HG03108 (cell line): Measurements from ENCODE around the gene PAX3.

Experiments
- ATAC-seq: cut with Tn5 transposase; IDR thresholded peaks from one replicate; pipeline ENCODE4 v1.9.1; 2021; ENCODE audit warnings: moderate library complexity; ENCODE audit not compliant: unreplicated experiment

Gene PAX3

DNA sequence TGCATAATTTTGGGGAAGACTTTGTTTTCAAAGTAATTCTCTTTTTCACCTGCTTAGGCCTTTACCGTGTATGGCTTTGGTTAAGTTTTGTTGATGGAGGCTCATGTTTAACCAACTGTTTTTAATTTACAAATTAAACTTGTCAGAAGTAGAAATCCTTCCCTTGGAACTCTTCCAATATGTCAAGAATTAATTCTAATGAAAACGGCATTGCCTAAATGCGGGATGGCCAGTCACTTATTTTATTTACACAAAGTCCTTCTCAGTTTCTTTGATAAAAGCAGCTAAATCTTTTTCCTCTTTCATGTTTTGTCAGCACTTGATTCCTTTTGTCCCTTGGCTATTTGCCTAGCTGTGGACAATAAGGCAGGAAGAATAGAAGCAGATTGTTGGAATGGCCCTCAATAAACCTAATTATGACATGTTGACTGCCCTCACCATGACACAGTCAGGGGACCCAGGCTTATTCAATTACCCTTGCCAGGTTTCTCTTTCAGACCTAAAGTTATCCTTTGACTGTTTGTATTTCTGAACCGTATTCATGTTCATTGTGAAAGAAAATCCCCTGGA is 26.3 kb downstream of the PAX3 start:
- no peak for ATAC-seq

DNA sequence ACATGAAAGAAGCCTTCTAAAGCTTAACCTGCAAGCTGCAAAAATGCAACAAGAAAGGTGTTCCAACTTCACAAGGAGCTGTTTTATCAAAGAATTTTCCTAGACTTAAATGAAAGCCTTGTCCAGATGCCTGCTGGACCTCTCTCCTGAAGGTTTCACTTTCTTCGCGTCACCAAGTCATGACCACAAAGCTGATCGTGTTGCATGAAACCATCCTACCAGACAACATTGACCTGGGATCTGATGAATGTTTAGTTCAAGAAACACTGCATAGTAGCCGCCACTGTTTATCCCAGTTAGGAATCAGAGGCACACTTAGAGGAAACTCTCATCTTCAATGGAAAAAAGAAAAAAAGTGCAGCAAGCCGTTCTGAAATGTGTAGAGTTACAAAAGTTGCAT is 26.9 kb downstream of the PAX3 start:
- ATAC-seq = no peak

GRCh38 chr2:222270396-222270795 is 28.4 kb downstream of the PAX3 start:
- no peak for ATAC-seq

DNA sequence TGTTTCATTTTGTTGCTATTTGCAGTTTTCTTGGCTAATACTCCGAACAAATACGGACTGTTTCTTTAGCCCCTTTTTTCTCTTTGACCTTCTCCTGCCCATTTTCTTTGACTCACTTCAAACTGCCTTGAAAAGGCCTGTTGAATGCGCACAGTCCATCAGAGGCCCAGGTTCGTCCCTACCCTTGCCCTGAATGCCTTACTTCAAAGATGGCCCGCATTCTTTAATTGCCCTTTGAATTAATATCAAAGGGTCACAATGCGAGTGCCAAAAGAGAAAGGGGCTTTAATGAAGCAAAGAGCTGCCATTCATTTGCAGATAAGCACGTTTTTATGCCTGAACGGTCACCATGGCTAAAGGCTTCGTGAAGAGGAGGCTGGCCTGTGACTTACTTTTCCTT is 29.7 kb downstream of the PAX3 start:
- no peak for ATAC-seq

- ATAC-seq = no peak
Observed at GRCh38 chr2:222268311-222268990, 30.3 kb downstream of the PAX3 start.

- ATAC-seq = no peak
Observed at GRCh38 chr2:222264791-222265320, 33.9 kb downstream of the PAX3 start.

DNA sequence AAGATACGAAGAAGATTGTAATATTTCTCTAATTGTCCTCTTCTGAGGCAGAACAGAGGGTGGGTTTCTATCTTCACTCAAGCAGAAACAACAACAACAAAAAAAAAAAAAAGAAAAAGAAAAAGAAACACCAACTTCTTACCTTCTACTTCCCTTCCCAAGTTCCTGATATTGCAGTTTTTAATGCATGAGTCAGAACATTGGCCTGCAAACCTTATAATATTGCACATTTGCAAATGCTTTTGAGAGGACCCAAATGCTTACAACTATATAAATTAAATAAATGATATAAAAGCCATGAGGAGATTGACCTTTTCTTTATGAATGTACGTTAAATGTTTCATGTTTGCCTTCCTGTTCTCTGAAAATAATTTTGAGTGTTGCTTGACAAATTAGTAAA is 37.3 kb downstream of the PAX3 start:
- no peak for ATAC-seq

GRCh38 chr2:222257645-222258044 is 41.2 kb downstream of the PAX3 start:
- no peak for ATAC-seq

- no peak for ATAC-seq
Observed at GRCh38 chr2:222256250-222256649, 42.5 kb downstream of the PAX3 start.

GRCh38 chr2:222255090-222255489 is 43.7 kb downstream of the PAX3 start:
- ATAC-seq = no peak

DNA sequence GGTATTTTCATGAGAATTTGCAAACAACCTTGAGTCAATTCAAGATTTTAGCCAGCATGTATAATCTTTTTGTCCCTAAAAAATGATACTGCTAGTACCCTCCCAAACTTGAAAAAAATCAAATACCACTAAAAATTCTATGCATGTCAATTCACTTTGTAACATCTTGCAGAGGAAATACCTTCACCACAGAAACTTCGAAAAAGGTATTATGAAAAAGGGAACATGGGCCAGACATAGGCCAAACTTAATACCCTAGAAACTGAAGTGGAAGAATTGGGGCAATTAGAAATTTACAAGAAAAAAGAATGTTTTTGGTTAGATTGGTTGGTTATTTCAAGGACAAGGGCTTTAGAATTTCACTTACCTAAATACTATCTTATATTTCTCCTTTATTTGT is 48.5 kb downstream of the PAX3 start:
- no peak for ATAC-seq

GRCh38 chr2:222249444-222249843 is 49.4 kb downstream of the PAX3 start:
- no peak for ATAC-seq

DNA sequence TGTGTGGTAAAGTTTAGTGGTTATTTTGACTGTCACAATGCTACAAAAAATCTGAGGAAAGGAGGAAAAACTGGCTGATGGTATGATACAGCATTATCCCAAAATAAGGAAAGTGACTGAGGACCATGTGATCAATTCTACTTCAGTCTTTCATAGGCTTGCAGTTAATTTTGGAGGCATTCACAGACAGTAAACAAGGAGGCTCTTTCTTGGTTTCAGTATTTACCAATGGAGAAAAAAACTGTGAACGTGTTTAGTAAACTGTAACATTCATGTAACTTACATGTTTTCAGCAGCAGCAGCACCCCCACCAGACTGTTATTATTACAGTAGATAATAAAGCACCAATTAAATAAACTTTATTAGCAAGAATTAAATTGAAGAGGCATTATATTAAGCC is 50.0 kb downstream of the PAX3 start:
- no peak for ATAC-seq

DNA sequence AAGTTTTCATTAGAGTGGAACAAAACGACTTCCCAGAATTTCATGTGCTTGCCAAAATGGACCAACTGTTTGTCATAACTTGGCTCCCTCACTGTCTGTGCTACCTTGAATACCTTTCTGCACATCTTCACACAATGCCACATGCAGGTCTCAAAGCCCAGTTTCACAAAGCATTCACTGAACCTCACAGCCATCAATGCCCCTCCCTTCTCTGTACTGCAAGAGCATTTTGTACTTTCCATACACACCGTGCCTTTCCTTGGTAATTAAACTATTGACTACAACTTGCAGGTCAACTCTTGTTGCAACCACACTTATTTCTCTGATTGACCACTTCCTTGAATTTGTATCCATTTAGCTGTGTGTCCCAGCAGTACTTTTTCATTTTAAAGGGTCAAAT is 50.5 kb downstream of the PAX3 start:
- ATAC-seq = no peak

GRCh38 chr2:222242532-222242931 is 56.3 kb downstream of the PAX3 start:
- no peak for ATAC-seq

DNA sequence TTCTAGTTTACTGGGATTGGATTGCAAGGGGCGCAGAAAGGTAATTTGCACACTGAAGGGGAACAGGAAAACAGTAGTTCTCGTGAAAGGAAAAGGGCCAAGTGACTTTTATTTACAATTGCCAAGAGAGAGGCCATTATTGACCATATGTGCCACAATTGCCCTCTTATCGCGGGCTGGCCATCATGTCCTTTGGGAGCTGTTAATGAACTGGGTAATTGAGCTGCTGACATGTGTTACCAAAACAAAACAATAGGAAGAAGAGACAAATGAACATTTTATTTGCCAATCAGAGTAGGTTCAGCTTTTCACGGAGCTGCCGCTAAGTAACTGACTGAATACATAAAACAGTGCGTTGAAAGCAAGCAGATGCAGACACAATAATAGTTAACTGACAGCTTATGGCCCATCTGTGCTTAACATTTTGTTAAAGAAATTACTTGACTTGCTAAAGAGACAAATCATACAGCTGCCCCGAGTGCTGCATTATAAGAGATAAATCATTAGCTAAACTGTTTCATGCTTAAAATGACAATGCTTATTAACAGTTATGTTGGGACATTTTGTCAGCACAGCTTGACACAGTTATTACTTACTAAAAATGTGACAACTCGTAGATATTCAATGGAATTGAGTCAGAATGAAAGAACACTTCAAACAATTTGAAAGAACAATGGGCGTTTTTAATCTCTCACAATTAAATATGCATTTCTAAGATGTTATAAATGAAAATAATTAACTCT is 57.5 kb downstream of the PAX3 start:
- no peak for ATAC-seq

DNA sequence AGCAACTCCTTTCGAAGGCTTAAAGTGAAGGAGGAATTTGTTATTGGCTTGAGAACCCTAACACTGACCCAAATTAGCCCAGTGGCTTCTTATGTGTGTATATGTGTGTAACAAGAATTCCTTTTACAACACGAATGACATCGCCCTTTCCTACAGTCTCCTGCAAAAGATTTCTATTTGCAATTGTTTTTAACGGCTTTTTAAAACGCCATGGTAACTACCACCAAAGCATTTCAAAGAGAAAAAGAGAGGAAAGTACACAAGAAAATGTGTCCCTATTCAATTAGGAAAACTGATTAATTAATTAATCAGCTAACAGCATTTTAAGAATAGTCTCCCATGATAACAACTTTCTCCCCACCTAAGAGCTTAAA is 58.1 kb downstream of the PAX3 start:
- ATAC-seq = no peak

GRCh38 chr2:222239945-222240675 is 58.7 kb downstream of the PAX3 start:
- ATAC-seq = no peak

DNA sequence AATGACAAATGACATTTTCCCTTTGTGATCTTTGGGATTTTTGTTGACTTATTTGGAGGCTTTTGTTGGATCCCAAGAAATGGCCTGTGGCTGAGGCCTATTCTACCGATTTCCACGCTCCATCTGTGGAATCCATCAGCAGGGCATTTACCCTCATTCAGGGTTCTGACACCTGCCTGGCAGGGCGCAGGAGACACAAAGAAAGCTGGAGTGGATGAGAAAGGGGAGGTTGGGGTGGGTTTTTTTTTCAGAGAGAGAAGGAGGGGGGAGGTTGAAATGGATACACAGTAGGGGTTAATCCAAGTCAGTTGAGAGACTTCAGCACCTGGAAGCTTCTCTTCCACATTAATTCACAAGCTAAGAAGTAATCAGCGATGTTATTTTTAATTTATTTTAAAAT is 59.7 kb downstream of the PAX3 start:
- ATAC-seq = no peak

DNA sequence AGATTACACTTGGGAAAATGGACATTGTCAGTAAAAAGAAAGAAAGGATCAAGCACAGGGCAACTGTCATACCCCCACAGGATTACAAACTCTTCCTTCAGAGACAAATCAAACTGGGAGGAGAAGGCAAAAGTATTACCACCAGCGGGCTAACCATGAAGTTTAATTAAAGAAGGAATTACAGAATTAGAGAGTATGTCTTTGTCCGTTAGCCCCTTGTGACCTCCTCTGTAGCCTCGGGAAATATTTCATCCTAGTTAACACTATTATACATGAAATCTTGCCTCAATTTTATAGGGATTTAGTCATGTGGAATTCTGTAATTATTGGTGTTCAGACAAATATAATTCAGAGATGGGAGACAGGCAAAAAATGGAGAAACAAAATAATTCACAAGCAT is 60.7 kb downstream of the PAX3 start:
- no peak for ATAC-seq

DNA sequence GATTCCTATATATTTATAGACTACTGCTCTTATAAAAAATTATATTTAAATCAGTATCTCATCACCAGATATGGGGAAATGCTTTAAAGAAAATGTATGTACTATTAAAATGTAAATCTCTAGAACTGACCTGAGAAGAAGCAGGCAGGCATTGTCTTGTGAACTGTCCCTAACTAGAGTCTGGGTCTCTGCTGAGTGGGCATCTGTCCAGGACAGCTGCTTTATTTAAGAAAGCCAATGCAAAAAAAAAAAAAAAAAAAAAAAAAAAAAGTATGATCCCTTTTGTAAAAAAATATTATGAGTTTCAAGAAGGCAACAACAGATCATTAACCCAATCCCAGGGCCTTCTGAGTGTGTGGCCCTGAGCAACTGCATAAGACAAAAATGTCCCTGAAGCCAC is 66.0 kb downstream of the PAX3 start:
- no peak for ATAC-seq

DNA sequence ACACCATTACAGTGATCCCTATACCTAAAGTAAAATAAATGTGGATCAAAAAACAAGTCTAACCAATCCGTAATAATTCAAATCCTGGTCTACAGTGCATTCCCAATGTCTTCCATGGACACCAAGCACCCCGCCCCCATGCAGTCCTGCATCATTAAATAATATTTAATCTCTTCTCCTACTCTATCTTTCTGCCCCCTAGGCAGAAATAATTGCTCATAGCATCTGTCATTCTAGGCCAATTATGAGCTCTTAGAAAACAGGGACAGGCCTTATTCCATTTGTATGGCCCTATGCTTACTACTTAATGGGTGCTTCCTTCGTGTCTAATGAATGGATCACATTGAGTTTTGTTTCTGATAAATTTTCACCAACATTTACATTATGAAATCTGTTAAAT is 66.4 kb downstream of the PAX3 start:
- no peak for ATAC-seq
